IMR-90 (cell line): ENCODE data around the gene CACNA2D1. TPM values are rescaled to one million over a fixed set of nuclear protein-coding genes. Genes with fewer than 3 reads are reported as not detected.

ENCODE experiments used
- ATAC-seq: fragments of 200-7000 bp; cut with Tn5 transposase; 2 replicates; pipeline ENCODE4 v1.9.1; 2020; ENCODE audit warnings: low read depth, mild to moderate bottlenecking, moderate library complexity
- BruUV-seq: library from RNA; stranded (reverse); fragments of 400-500 nt; replicated peaks from 2 replicates; lab custom pipeline; 2021; lab: Mats Ljungman, UMichigan
- CTCF ChIA-PET: fragments of 300-600 bp; formaldehyde crosslinking; extraction: SDS; loops from one replicate; lab custom pipeline; 2021; ENCODE audit warnings: antibody characterized with exemption; lab: Yijun Ruan, JAX
- POLR2A ChIA-PET: fragments of 300-600 bp; sonication (Branson Sonifier 250); formaldehyde crosslinking; loops from one replicate; lab custom pipeline; 2022; ENCODE audit warnings: antibody characterized with exemption; ENCODE audit not compliant: unreplicated experiment; lab: Charles Lee
- DNase-seq: peaks from one replicate; pipeline ENCODE4 v3.0.0; 2013
- H2AFZ ChIP-seq: replicated peaks from 2 replicates; pipeline ENCODE3; 2013; ENCODE audit warnings: low read length, mild to moderate bottlenecking; ENCODE audit not compliant: poor library complexity
- H2AK5ac ChIP-seq: 2 replicates; pipeline ENCODE4 v1.6.1; 2013; ENCODE audit warnings: low read depth, low read length, inconsistent platforms
- H2AK9ac ChIP-seq: replicated peaks from 2 replicates; pipeline ENCODE3; 2013; ENCODE audit warnings: mild to moderate bottlenecking, low read depth, low read length, moderate library complexity; ENCODE audit not compliant: poor library complexity
- H2BK120ac ChIP-seq: 2 replicates; pipeline ENCODE4 v1.6.1; 2013; ENCODE audit warnings: low read depth, low read length, inconsistent platforms
- H2BK15ac ChIP-seq: 3 replicates; pipeline ENCODE4 v1.6.1; 2013; ENCODE audit warnings: low read depth, low read length, inconsistent platforms
- H2BK20ac ChIP-seq: 2 replicates; pipeline ENCODE4 v1.6.1; 2013; ENCODE audit warnings: low read depth, mild to moderate bottlenecking, inconsistent platforms, low read length, moderate library complexity
- H2BK5ac ChIP-seq: 2 replicates; pipeline ENCODE4 v1.6.1; 2013; ENCODE audit warnings: mild to moderate bottlenecking, low read depth, low read length, inconsistent platforms; ENCODE audit not compliant: poor library complexity, severe bottlenecking
- H3K14ac ChIP-seq: replicated peaks from 2 replicates; pipeline ENCODE4 v1.6.1; 2013; ENCODE audit warnings: low read depth, low read length, inconsistent platforms
- H3K18ac ChIP-seq: 2 replicates; pipeline ENCODE4 v1.6.1; 2013; ENCODE audit warnings: low read depth, low read length, control low read depth
- H3K23ac ChIP-seq: 2 replicates; pipeline ENCODE4 v1.6.1; 2013; ENCODE audit warnings: low read depth, low read length, inconsistent platforms
- H3K27ac ChIP-seq: 2 replicates; pipeline ENCODE4 v1.5.1; 2013; ENCODE audit warnings: mild to moderate bottlenecking, control low read depth, low read length; ENCODE audit not compliant: insufficient read depth
- H3K27me3 ChIP-seq: 2 replicates; pipeline ENCODE4 v1.6.1; 2013; ENCODE audit warnings: low read length; ENCODE audit not compliant: control insufficient read depth, insufficient read depth
- H3K36me3 ChIP-seq: 2 replicates; pipeline ENCODE4 v1.6.1; 2013; ENCODE audit warnings: low read length, mixed read lengths; ENCODE audit not compliant: control insufficient read depth, insufficient read depth
- H3K4ac ChIP-seq: 2 replicates; pipeline ENCODE4 v1.6.1; 2013; ENCODE audit warnings: low read depth, low read length, inconsistent platforms
- H3K4me1 ChIP-seq: 2 replicates; pipeline ENCODE4 v1.6.1; 2013; ENCODE audit warnings: low read length, mixed read lengths; ENCODE audit not compliant: control insufficient read depth, insufficient read depth
- H3K4me2 ChIP-seq: 2 replicates; pipeline ENCODE4 v1.6.1; 2013; ENCODE audit warnings: low read depth, mild to moderate bottlenecking, control low read depth, low read length, moderate library complexity
- H3K4me3 ChIP-seq: 2 replicates; pipeline ENCODE4 v1.5.1; 2013; ENCODE audit warnings: low read depth, mild to moderate bottlenecking, control low read depth, low read length, moderate library complexity; ENCODE audit not compliant: insufficient read depth
- H3K56ac ChIP-seq: 2 replicates; pipeline ENCODE4 v1.6.1; 2013; ENCODE audit warnings: low read length, inconsistent platforms; ENCODE audit not compliant: insufficient read depth; ENCODE audit errors: extremely low read depth
- H3K79me1 ChIP-seq, 2 experiments: 2 replicates each; pipeline ENCODE4 v1.6.1; 2013; ENCODE audit warnings: low read length in 2 of 2, inconsistent platforms in 1 of 2, low read depth in 1 of 2
- H3K9ac ChIP-seq: 2 replicates; pipeline ENCODE4 v1.6.1; 2013; ENCODE audit warnings: low read depth, low read length, control low read depth
- H3K9me1 ChIP-seq: 2 replicates; pipeline ENCODE4 v1.6.1; 2013; ENCODE audit warnings: low read length, inconsistent platforms; ENCODE audit not compliant: insufficient read depth
- H3K9me3 ChIP-seq: 2 replicates; pipeline ENCODE4 v1.6.1; 2013; ENCODE audit warnings: low read length; ENCODE audit not compliant: control insufficient read depth, insufficient read depth
- H4K20me1 ChIP-seq: 2 replicates; pipeline ENCODE4 v1.6.1; 2013; ENCODE audit warnings: low read length, inconsistent platforms; ENCODE audit not compliant: insufficient read depth
- H4K5ac ChIP-seq: 2 replicates; pipeline ENCODE4 v1.6.1; 2013; ENCODE audit warnings: mild to moderate bottlenecking, low read depth, low read length, control low read depth
- H4K8ac ChIP-seq, 2 experiments: 2 replicates each; pipeline ENCODE4 v1.6.1; 2013; ENCODE audit warnings: low read depth in 2 of 2, low read length in 2 of 2, control low read depth in 1 of 2, inconsistent platforms in 1 of 2
- H4K91ac ChIP-seq: 2 replicates; pipeline ENCODE4 v1.6.1; 2013; ENCODE audit warnings: low read depth, low read length, inconsistent platforms; ENCODE audit not compliant: insufficient read depth
- CEBPB ChIP-seq: IDR thresholded peaks from 2 replicates; pipeline ENCODE4 v1.6.1; 2012; ENCODE audit warnings: low read depth, low read length, improper control_type of control experiment
- CHD1 ChIP-seq: IDR thresholded peaks from 2 replicates; pipeline ENCODE4 v1.6.1; 2012; ENCODE audit warnings: low read depth, low read length, improper control_type of control experiment
- CTCF ChIP-seq: conservative IDR thresholded peaks from 2 replicates; pipeline ENCODE4 v1.5.1; 2012; ENCODE audit warnings: mild to moderate bottlenecking, low read depth, low read length, improper control_type of control experiment
- ELK1 ChIP-seq: fragments of 150-350 bp; IDR thresholded peaks from 2 replicates; pipeline ENCODE4 v1.6.1; 2016; ENCODE audit warnings: low read depth, mild to moderate bottlenecking, low read length, moderate library complexity, borderline replicate concordance
- FOS ChIP-seq: fragments of 150-350 bp; IDR thresholded peaks from 2 replicates; pipeline ENCODE4 v1.6.1; 2016; ENCODE audit warnings: low read depth, low read length
- MAFK ChIP-seq: IDR thresholded peaks from 2 replicates; pipeline ENCODE4 v1.6.1; 2012; ENCODE audit warnings: low read depth, low read length, improper control_type of control experiment
- MXI1 ChIP-seq: IDR thresholded peaks from 2 replicates; pipeline ENCODE4 v1.6.1; 2012; ENCODE audit warnings: low read depth, mild to moderate bottlenecking, low read length, moderate library complexity, borderline replicate concordance
- NFE2L2 ChIP-seq: fragments of 150-350 bp; IDR thresholded peaks from 2 replicates; pipeline ENCODE4 v1.6.1; 2016; ENCODE audit warnings: low read depth, mild to moderate bottlenecking, low read length
- POLR2A ChIP-seq: IDR thresholded peaks from 2 replicates; pipeline ENCODE4 v1.6.1; 2012; ENCODE audit warnings: mild to moderate bottlenecking, low read depth, low read length
- RAD21 ChIP-seq: IDR thresholded peaks from 2 replicates; pipeline ENCODE4 v1.6.1; 2012; ENCODE audit warnings: low read length, improper control_type of control experiment
- RCOR1 ChIP-seq: IDR thresholded peaks from 2 replicates; pipeline ENCODE4 v1.6.1; 2012; ENCODE audit warnings: mild to moderate bottlenecking, low read length, improper control_type of control experiment; ENCODE audit not compliant: insufficient replicate concordance
- RFX5 ChIP-seq: IDR thresholded peaks from 2 replicates; pipeline ENCODE4 v1.8.0; 2012; ENCODE audit warnings: low read depth, mild to moderate bottlenecking, low read length, moderate library complexity
- SMC3 ChIP-seq: fragments of 150-350 bp; IDR thresholded peaks from 2 replicates; pipeline ENCODE4 v1.6.1; 2016; ENCODE audit warnings: low read depth, mild to moderate bottlenecking, antibody characterized with exemption, low read length, moderate library complexity
- WGBS, 2 experiments: methylation state at CpG; one replicate each; pipeline versions ENCODE4 v1.1.5 to v1.1.7; 2013; ENCODE audit warnings: missing lambda C conversion rate in 2 of 2; ENCODE audit not compliant: insufficient read length in 1 of 2; ENCODE audit errors: extremely low coverage in 2 of 2; 5-methylcytosine and 5-hydroxymethylcytosine counted together
- dilution Hi-C: fragments of 300-500 bp; cut with HindIII; formaldehyde crosslinking; loops from one replicate; pipeline ENCODE4 v1.14.3; 2018; ENCODE audit warnings: low sequenced_read_pairs; ENCODE audit not compliant: unreplicated experiment
- in situ Hi-C: fragments of 300-500 bp; cut with MboI; formaldehyde crosslinking; loops from 3 replicates; pipeline ENCODE4 v1.14.3; 2019; ENCODE audit warnings: low sequenced_read_pairs, inconsistent platforms, mixed read lengths
- intact Hi-C: fragments of 100-400 bp; cut with micrococcal nuclease; formaldehyde crosslinking; loops from 2 replicates; pipeline ENCODE4 v1.10.0; 2022
- polyA plus RNA-seq, 3 experiments: library from polyadenylated mRNA; depleted of rRNA; stranded (reverse); fragments of >200 nt; gene quantifications; 2 replicates each; pipeline ENCODE4 v1.2.3, GENCODE V29; 2012; ENCODE audit warnings: low replicate concordance in 1 of 3
- total RNA-seq: library from RNA; depleted of rRNA; stranded (reverse); fragments of >200 nt; gene quantifications from 2 replicates; pipeline ENCODE4 v1.2.3, GENCODE V29; 2012

The CACNA2D1 gene
- total and polyA plus RNA-seq, 2 of the 4 experiments (the other 2 are of a cell fraction) = 5.8 to 21.9 TPM

GRCh38 chr7:82036146-82036886 is 407.3 kb downstream of the CACNA2D1 start:
- TSS peak; percentile 36 for BruUV-seq
- H3K79me1 ChIP-seq = 0 out of 4 replicates have a peak, but pooled peaks cover 0 to 4% of the 10 kb centered on the region in 2 experiments
- peak overlapping the region; percentile 74 to 99 for H4K8ac ChIP-seq
- intact Hi-C loops (loop anchor here (1.0 kb wide), 1 partner anchor 534 kb away; no protein-coding TSS in a partner anchor), in situ Hi-C loops (loop anchor here (25.0 kb wide), 1 partner anchor 551 kb away; no protein-coding TSS in a partner anchor), dilution Hi-C loops (no loop called here)
- no peak overlapping the region for H3K4me3 ChIP-seq
- peak overlapping the region; percentile 88 for H3K56ac ChIP-seq
- H3K27me3 ChIP-seq = no peaks in the 10 kb centered on the region
- H4K91ac ChIP-seq = peak overlapping the region; percentile 97
- H3K18ac ChIP-seq = peak overlapping the region; percentile 98
- peak overlapping the region; percentile 21 for H2AK9ac ChIP-seq
- peak overlapping the region; percentile 94 for H2BK5ac ChIP-seq
- peak overlapping the region; percentile 88 for H2BK15ac ChIP-seq
- H3K14ac ChIP-seq = peak overlapping the region; percentile 94
- peak overlapping the region; percentile 95 for H4K5ac ChIP-seq
- H4K20me1 ChIP-seq = no peaks in the 10 kb centered on the region
- peak overlapping the region; percentile 96 for H3K4ac ChIP-seq
- ATAC-seq (peak; percentile 94), DNase-seq (peak; percentile 91)
- peaks cover 2% of the 10 kb centered on the region; the same call in 1 of the 2 replicates for H3K9me1 ChIP-seq
- H2BK20ac ChIP-seq = peak overlapping the region; percentile 99
- peak overlapping the region; percentile 87 for H3K27ac ChIP-seq
- H3K4me2 ChIP-seq = peak overlapping the region; percentile 63; the same call in 1 of the 2 replicates
- H3K23ac ChIP-seq = peak overlapping the region; percentile 96
- H2AK5ac ChIP-seq = peak overlapping the region; percentile 86
- peak overlapping the region; percentile 29 for H2AFZ ChIP-seq
- H3K36me3 ChIP-seq = no peaks in the 10 kb centered on the region
- ChIA-PET POLR2A (interaction anchor here (0.6 to 1.0 kb wide), 2 partner anchors 13 to 451 kb away, joined by 3 to 4 read pairs; no protein-coding TSS in a partner anchor), CTCF (interaction anchor here (0.8 kb wide), 1 partner anchor 8 kb away, joined by 3 read pairs; no protein-coding TSS in a partner anchor)
- H2BK120ac ChIP-seq = peak overlapping the region; percentile 98
- H3K4me1 ChIP-seq = peaks cover 8% of the 10 kb centered on the region
- H3K9ac ChIP-seq = no peak overlapping the region
- WGBS, 2 experiments = 86% methylated on average over 1 of the region's 3 CpGs; no CpG with 5 or more reads in 1 of the 2 experiments
- H3K9me3 ChIP-seq = no peaks in the 10 kb centered on the region
- no peak for TF ChIP-seq ELK1
- TF ChIP-seq NFE2L2 = peak; percentile 71
- TF ChIP-seq SMC3 = no peak
- no peak for TF ChIP-seq CTCF
- no peak for TF ChIP-seq RCOR1
- TF ChIP-seq MXI1 = no peak
- no peak for TF ChIP-seq POLR2A
- TF ChIP-seq RFX5 = no peak
- TF ChIP-seq RAD21 = no peak
- TF ChIP-seq CHD1 = no peak
- peak; percentile 48; the same call in 1 of the 2 replicates for TF ChIP-seq MAFK
- peak; percentile 18; the same call in 1 of the 2 replicates for TF ChIP-seq CEBPB
- 0 out of 2 replicates have a peak, but pooled peaks have one; percentile 25 for TF ChIP-seq FOS
